ENCODE data around the gene CHST9. TPM values are rescaled to one million over a fixed set of nuclear protein-coding genes. Genes with fewer than 3 reads are reported as not detected.
"Not testable (repeated sequence)": the region's sequence is repeated elsewhere in the genome, so short reads cannot be mapped to it uniquely, and the experiment has no call there.

Gene CHST9
- total RNA-seq, 2 donors from 2014 or later, result not detected

- Mint-ChIP-seq H3K27ac (no peak overlapping the region), H3K36me3 (no peaks in the 10 kb centered on the region), H3K9me3 (peaks cover 13% of the 10 kb centered on the region), H3K4me3 (no peak overlapping the region), H3K4me1 (ENCODE audit: low read depth in 2 of 2) (no peaks in the 10 kb centered on the region), H3K27me3 (no peaks in the 10 kb centered on the region)
- DNase-seq (ENCODE audit: low spot score) (no peak), ATAC-seq (no peak)
These were observed 12.9 kb upstream of the CHST9 start for GRCh38 chr18:27198036-27198435.

GRCh38 chr18:27188309-27188708 lies 3.2 kb upstream of the CHST9 start:
- Mint-ChIP-seq H3K27me3 (peaks cover 15 to 19% of the 10 kb centered on the region in 2 donors), H3K27ac (no peak overlapping the region), H3K4me3 (no peak overlapping the region), H3K9me3 (no peaks in the 10 kb centered on the region), H3K36me3 (peaks cover 10% of the 10 kb centered on the region), H3K4me1 (ENCODE audit: low read depth in 2 of 2) (peaks cover 0 to 3% of the 10 kb centered on the region in 2 donors)
- ATAC-seq, result no peak
- DNase-seq (ENCODE audit: low spot score), result no peak

GRCh38 chr18:27185897-27186296 lies 789 bp upstream of the CHST9 start:
- peaks cover 10% of the 10 kb centered on the region for H3K36me3 Mint-ChIP-seq

GRCh38 chr18:27184115-27185024 lies 738 bp downstream of the CHST9 start:
- Mint-ChIP-seq H3K27me3 (peaks cover 20 to 23% of the 10 kb centered on the region in 2 donors), H3K36me3 (peaks cover 10% of the 10 kb centered on the region), H3K9me3 (no peaks in the 10 kb centered on the region), H3K4me3 (no peak overlapping the region), H3K27ac (no peak overlapping the region), H3K4me1 (ENCODE audit: low read depth in 2 of 2) (peaks cover 0 to 3% of the 10 kb centered on the region in 2 donors)
- DNase-seq (ENCODE audit: low spot score), result no peak
- ATAC-seq, result no peak

More at GRCh38 chr18:27185897-27186296, 789 bp upstream of the CHST9 start:
- no peak overlapping the region for H3K4me3 Mint-ChIP-seq
- H3K4me1 Mint-ChIP-seq (ENCODE audit: low read depth in 2 of 2), result peaks cover 0 to 3% of the 10 kb centered on the region in 2 donors
- H3K27me3 Mint-ChIP-seq, result peaks cover 20 to 23% of the 10 kb centered on the region in 2 donors
- H3K9me3 Mint-ChIP-seq, result no peaks in the 10 kb centered on the region
- H3K27ac Mint-ChIP-seq, result no peak overlapping the region
- ATAC-seq, result no peak
- DNase-seq (ENCODE audit: low spot score), result no peak

- Mint-ChIP-seq H3K9me3 (no peaks in the 10 kb centered on the region), H3K27ac (no peak overlapping the region), H3K36me3 (peaks cover 10% of the 10 kb centered on the region), H3K4me3 (no peak overlapping the region), H3K27me3 (peaks cover 20 to 23% of the 10 kb centered on the region in 2 donors), H3K4me1 (ENCODE audit: low read depth in 2 of 2) (peaks cover 0 to 3% of the 10 kb centered on the region in 2 donors)
- no peak for ATAC-seq
- DNase-seq (ENCODE audit: low spot score), result no peak
These were observed 3.4 kb downstream of the CHST9 start for GRCh38 chr18:27181726-27182125.

- Mint-ChIP-seq H3K27me3 (peaks cover 5% of the 10 kb centered on the region in 2 donors), H3K27ac (no peak overlapping the region), H3K9me3 (peaks cover 4% of the 10 kb centered on the region), H3K4me1 (ENCODE audit: low read depth in 2 of 2) (no peaks in the 10 kb centered on the region), H3K36me3 (no peaks in the 10 kb centered on the region), H3K4me3 (no peak overlapping the region)
- no peak for ATAC-seq
- DNase-seq (ENCODE audit: low spot score), result no peak
These were observed 6.7 kb downstream of the CHST9 start for GRCh38 chr18:27178424-27178823.

- Mint-ChIP-seq H3K9me3 (peaks cover 4% of the 10 kb centered on the region), H3K4me1 (ENCODE audit: low read depth in 2 of 2) (no peaks in the 10 kb centered on the region), H3K27ac (no peak overlapping the region), H3K36me3 (no peaks in the 10 kb centered on the region), H3K4me3 (no peak overlapping the region), H3K27me3 (no peaks in the 10 kb centered on the region)
- no peak for DNase-seq (ENCODE audit: low spot score)
- ATAC-seq, result no peak
These were observed 9.2 kb downstream of the CHST9 start for GRCh38 chr18:27175914-27176313.

- Mint-ChIP-seq H3K4me3 (no peak overlapping the region), H3K27me3 (no peaks in the 10 kb centered on the region), H3K9me3 (peaks cover 4% of the 10 kb centered on the region), H3K36me3 (no peaks in the 10 kb centered on the region), H3K4me1 (ENCODE audit: low read depth in 2 of 2) (no peaks in the 10 kb centered on the region), H3K27ac (no peak overlapping the region)
- ATAC-seq (no peak), DNase-seq (ENCODE audit: low spot score) (no peak)
These were observed 9.9 kb downstream of the CHST9 start for GRCh38 chr18:27175245-27175644.

GRCh38 chr18:27171993-27172392 lies 13.1 kb downstream of the CHST9 start:
- no peak for ATAC-seq
- no peak for DNase-seq (ENCODE audit: low spot score)
- H3K4me1 Mint-ChIP-seq (ENCODE audit: low read depth in 2 of 2), result no peaks in the 10 kb centered on the region
- no peak overlapping the region for H3K27ac Mint-ChIP-seq
- no peak overlapping the region for H3K4me3 Mint-ChIP-seq
- H3K9me3 Mint-ChIP-seq, result peaks cover 9% of the 10 kb centered on the region
- no peaks in the 10 kb centered on the region for H3K27me3 Mint-ChIP-seq
- no peaks in the 10 kb centered on the region for H3K36me3 Mint-ChIP-seq

- no peak for DNase-seq (ENCODE audit: low spot score)
- no peaks in the 10 kb centered on the region for H3K36me3 Mint-ChIP-seq
- no peak for ATAC-seq
- H3K9me3 Mint-ChIP-seq, result peaks cover 34% of the 10 kb centered on the region
- no peak overlapping the region for H3K27ac Mint-ChIP-seq
- H3K4me3 Mint-ChIP-seq, result no peak overlapping the region
- no peaks in the 10 kb centered on the region for H3K4me1 Mint-ChIP-seq (ENCODE audit: low read depth in 2 of 2)
- no peaks in the 10 kb centered on the region for H3K27me3 Mint-ChIP-seq
These were observed 19.7 kb downstream of the CHST9 start for GRCh38 chr18:27165412-27165811.

GRCh38 chr18:27164905-27165304 lies 20.2 kb downstream of the CHST9 start:
- no peaks in the 10 kb centered on the region for H3K36me3 Mint-ChIP-seq
- no peaks in the 10 kb centered on the region for H3K27me3 Mint-ChIP-seq
- H3K4me1 Mint-ChIP-seq (ENCODE audit: low read depth in 2 of 2), result no peaks in the 10 kb centered on the region
- no peak overlapping the region for H3K27ac Mint-ChIP-seq
- no peak for DNase-seq (ENCODE audit: low spot score)
- peaks cover 34% of the 10 kb centered on the region for H3K9me3 Mint-ChIP-seq
- ATAC-seq, result no peak
- H3K4me3 Mint-ChIP-seq, result no peak overlapping the region

GRCh38 chr18:27163197-27163716 lies 21.9 kb downstream of the CHST9 start:
- H3K4me3 Mint-ChIP-seq; H3K4me1 Mint-ChIP-seq (ENCODE audit: low read depth in 2 of 2); H3K27ac Mint-ChIP-seq; H3K27me3 Mint-ChIP-seq; DNase-seq (ENCODE audit: low spot score); ATAC-seq; H3K36me3 Mint-ChIP-seq: not testable (repeated sequence)
- H3K9me3 Mint-ChIP-seq, result peaks cover 34% of the 10 kb centered on the region

- not testable (repeated sequence) for ATAC-seq; H3K4me3 Mint-ChIP-seq; H3K4me1 Mint-ChIP-seq (ENCODE audit: low read depth in 2 of 2); H3K27me3 Mint-ChIP-seq; H3K27ac Mint-ChIP-seq; DNase-seq (ENCODE audit: low spot score)
- Mint-ChIP-seq H3K36me3 (peaks cover 11% of the 10 kb centered on the region), H3K9me3 (peaks cover 23% of the 10 kb centered on the region)
These were observed 35.9 kb downstream of the CHST9 start for GRCh38 chr18:27149240-27149639.

- no peak for ATAC-seq
- Mint-ChIP-seq H3K4me1 (ENCODE audit: low read depth in 2 of 2) (no peaks in the 10 kb centered on the region), H3K27ac (no peak overlapping the region), H3K27me3 (no peaks in the 10 kb centered on the region), H3K9me3 (peaks cover 9% of the 10 kb centered on the region), H3K4me3 (no peak overlapping the region), H3K36me3 (peaks cover 4% of the 10 kb centered on the region)
- no peak for DNase-seq (ENCODE audit: low spot score)
These were observed 40.4 kb downstream of the CHST9 start for GRCh38 chr18:27144672-27145071.
